Measurements from ENCODE around the gene FKBP1A. TPM values are rescaled to one million over a fixed set of nuclear protein-coding genes. Genes with fewer than 3 reads are reported as not detected.
A peak's percentile ranks its signal among the peaks of the same experiment; 100 is the strongest.

Gene FKBP1A
- total and polyA plus RNA-seq, 9 of the 15 experiments (the other 6 are each of a cell fraction or from before 2014, with no cell fraction given), result 48.8 to 502 (median 89.6) TPM

DNA sequence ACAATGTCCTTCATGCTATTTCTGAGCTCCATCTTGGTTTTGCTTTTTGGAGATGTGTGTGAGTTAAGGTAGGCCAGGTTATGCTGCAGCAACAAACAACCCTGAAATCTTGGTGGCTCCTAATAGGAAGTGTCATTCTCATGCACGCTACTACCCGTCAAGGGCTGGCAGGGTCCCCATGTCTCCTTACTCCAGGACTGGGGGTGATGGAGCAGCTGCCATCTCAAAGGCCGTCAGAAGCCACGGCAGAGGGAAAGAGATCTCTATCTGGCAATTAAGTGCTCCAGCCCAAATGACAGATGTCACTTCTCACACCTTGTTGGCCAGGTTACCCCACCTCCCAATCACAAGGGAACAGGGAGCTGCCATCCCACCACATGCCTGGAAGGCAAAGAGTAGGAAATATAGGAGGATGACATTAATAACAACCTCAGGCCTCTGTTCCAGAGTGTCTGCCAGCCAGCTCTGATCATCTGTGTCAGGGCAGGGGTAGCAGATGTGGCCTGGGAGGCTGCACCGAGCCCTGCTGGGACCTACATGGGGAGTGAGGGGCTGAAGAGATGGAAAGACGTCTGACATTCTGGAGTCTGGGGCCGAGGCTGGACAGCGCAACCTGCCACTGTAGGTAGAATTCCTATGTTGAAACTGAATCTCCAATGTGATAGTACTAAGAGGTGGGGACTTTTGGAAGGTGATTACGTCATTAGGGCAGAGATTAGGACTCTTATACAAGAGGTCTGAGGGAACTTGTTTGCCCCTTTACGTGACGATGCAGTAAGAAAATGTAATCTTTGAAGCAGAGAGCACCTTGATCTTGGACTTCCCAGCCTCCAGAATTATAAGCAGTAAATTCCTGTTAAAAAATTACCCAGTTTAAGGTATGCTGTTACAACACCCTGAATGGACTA is 59.1 kb downstream of the FKBP1A start:
- POLR2A ChIA-PET, result interaction anchor here (0.7 to 0.9 kb wide), 2 partner anchors 57 to 492 kb away, joined by 3 to 4 read pairs; no protein-coding TSS in a partner anchor
- WGBS (ENCODE audit: insufficient coverage, low coverage, missing lambda C conversion rate), result 64% methylated on average over 7 of the region's 11 CpGs

More for the DNA sequence above, 59.1 kb downstream of the FKBP1A start:
- CTCF ChIA-PET (ENCODE audit: low intra/inter-chr PET ratio), result no interaction called here
- H3K79me2 ChIP-seq (ENCODE audit: control insufficient read depth, insufficient read depth, low read length), result peaks cover 11% of the 10 kb centered on the region; the same call in 2 of the 3 replicates
- no peaks in the 10 kb centered on the region for H3K9me1 ChIP-seq (ENCODE audit: control insufficient read depth, insufficient read depth, low read length)
- H3K9me3 ChIP-seq (replicated peaks; ENCODE audit: control insufficient read depth, insufficient read depth, low read depth, low read length), result no peaks in the 10 kb centered on the region
- H3K4me2 ChIP-seq (ENCODE audit: insufficient read depth, low read length), result no peak overlapping the region
- H3K36me3 ChIP-seq (ENCODE audit: control insufficient read depth, insufficient read depth, low read length), result peaks cover 9% of the 10 kb centered on the region; the same call in 2 of the 3 replicates
- ATAC-seq (no peak; the same call in 2 of the 3 replicates), FAIRE-seq (no peak), DNase-seq (ENCODE audit: extremely low read depth in 1 of 4, low spot score in 3 of 4) (no peak)
- intact Hi-C loops (cut with micrococcal nuclease), result no loop called here
- H4K20me1 ChIP-seq (replicated peaks; ENCODE audit: control insufficient read depth, insufficient read depth, low read length), result peaks cover 5% of the 10 kb centered on the region
- H3K4me3 ChIP-seq, result no peak overlapping the region
- H3K27me3 ChIP-seq (ENCODE audit: control insufficient read depth in 2 of 2, insufficient read depth in 2 of 2, low read length in 2 of 2), result no peaks in the 10 kb centered on the region
- H3K9ac ChIP-seq (ENCODE audit: insufficient read depth in 1 of 2, low read depth in 2 of 2, low read length in 2 of 2), result no peak overlapping the region
- H3K4me1 ChIP-seq (replicated peaks in 1 of 2; ENCODE audit: control insufficient read depth in 2 of 2, insufficient read depth in 2 of 2, low read length in 2 of 2), result peaks cover 8 to 9% of the 10 kb centered on the region in 2 experiments; a peak in 4 of 5 replicates
- TF ChIP-seq, protein P1, sequence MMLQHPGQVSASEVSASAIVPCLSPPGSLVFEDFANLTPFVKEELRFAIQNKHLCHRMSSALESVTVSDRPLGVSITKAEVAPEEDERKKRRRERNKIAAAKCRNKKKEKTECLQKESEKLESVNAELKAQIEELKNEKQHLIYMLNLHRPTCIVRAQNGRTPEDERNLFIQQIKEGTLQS (IDR thresholded peaks at IDR 0.05), result peak; percentile 43
- TF ChIP-seq, protein P1 (CRISPR knock-in tag; conservative IDR thresholded peaks at IDR 0.05), result no peak
- TF ChIP-seq, protein P2, sequence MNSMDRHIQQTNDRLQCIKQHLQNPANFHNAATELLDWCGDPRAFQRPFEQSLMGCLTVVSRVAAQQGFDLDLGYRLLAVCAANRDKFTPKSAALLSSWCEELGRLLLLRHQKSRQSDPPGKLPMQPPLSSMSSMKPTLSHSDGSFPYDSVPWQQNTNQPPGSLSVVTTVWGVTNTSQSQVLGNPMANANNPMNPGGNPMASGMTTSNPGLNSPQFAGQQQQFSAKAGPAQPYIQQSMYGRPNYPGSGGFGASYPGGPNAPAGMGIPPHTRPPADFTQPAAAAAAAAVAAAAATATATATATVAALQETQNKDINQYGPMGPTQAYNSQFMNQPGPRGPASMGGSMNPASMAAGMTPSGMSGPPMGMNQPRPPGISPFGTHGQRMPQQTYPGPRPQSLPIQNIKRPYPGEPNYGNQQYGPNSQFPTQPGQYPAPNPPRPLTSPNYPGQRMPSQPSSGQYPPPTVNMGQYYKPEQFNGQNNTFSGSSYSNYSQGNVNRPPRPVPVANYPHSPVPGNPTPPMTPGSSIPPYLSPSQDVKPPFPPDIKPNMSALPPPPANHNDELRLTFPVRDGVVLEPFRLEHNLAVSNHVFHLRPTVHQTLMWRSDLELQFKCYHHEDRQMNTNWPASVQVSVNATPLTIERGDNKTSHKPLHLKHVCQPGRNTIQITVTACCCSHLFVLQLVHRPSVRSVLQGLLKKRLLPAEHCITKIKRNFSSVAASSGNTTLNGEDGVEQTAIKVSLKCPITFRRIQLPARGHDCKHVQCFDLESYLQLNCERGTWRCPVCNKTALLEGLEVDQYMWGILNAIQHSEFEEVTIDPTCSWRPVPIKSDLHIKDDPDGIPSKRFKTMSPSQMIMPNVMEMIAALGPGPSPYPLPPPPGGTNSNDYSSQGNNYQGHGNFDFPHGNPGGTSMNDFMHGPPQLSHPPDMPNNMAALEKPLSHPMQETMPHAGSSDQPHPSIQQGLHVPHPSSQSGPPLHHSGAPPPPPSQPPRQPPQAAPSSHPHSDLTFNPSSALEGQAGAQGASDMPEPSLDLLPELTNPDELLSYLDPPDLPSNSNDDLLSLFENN (IDR thresholded peaks at IDR 0.05; ENCODE audit: low read depth in 2 of 2, low read length in 2 of 2), result no peak
- TF ChIP-seq ATF7 (IDR thresholded peaks at IDR 0.05), result peak; percentile 49; the same call in 1 of the 2 replicates
- TF ChIP-seq MAFG (tag; conservative IDR thresholded peaks at IDR 0.05), result no peak
- in situ Hi-C loops (cut with MboI), result no loop called here
- no peak overlapping the region for H3K27ac ChIP-seq (ENCODE audit: extremely low read depth, low read depth, low read length)
- no TSS peak for BruUV-seq (replicated peaks)
- no peak overlapping the region for H2AFZ ChIP-seq (ENCODE audit: low read depth, low read length)

Measured in K562 (cell line).